Measurements from ENCODE around the gene PRTFDC1.
"Not testable (repeated sequence)": the region's sequence is repeated elsewhere in the genome, so short reads cannot be mapped to it uniquely, and the experiment has no call there.

PRTFDC1 gene

DNA sequence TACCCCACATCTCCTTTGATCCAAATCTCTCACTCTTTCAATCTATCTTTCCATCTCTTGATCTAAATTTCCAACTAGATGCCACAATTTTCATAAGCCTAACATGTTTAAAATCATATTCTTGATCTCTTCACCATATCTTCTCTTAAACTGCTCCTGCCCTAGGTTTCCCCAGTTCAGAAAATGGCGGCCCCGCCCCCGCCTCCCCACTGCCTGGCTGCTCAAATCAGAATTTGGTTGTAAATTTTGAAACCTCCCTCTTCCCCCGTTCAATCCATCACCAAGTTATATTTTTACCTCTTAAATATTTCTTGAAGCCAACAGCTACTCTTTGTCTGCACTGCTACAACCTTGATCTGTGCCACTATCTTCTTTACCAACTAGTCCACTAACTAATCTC lies 27.3 kb upstream of the PRTFDC1 start:
- intact Hi-C loops (cut with micrococcal nuclease): no loop called here
- H3K27me3 Mint-ChIP-seq: peaks cover 3% of the 10 kb centered on the region
- no peak overlapping the region for H3K27ac Mint-ChIP-seq
- H3K4me1 Mint-ChIP-seq (ENCODE audit: low read depth): no peaks in the 10 kb centered on the region
- no peaks in the 10 kb centered on the region for H3K36me3 Mint-ChIP-seq (ENCODE audit: low read depth)
- no peaks in the 10 kb centered on the region for H3K9me3 Mint-ChIP-seq
- H3K4me3 Mint-ChIP-seq: no peak overlapping the region

DNA sequence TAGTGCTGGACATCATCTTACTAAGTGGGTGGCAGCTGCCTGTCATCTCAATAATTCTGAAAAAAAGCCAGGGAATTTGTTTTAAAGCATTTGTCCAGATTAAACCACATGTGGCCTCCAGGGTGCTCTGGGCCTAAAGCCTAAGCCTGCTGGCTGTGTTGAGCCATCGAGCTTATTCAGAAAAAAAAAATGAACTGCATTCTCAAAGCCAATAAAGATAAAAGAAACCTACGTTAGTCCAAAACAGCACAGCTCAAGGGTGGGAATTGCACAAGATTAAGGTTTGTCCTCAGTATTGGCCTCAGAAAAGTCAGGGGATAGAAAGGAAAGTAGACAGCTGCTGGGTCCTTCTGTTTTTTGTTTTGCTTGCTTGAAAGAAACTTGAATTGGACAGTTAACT lies 22.6 kb upstream of the PRTFDC1 start:
- Mint-ChIP-seq H3K27ac (no peak overlapping the region), H3K36me3 (ENCODE audit: low read depth) (no peaks in the 10 kb centered on the region), H3K27me3 (peaks cover 3% of the 10 kb centered on the region), H3K4me3 (no peak overlapping the region), H3K4me1 (ENCODE audit: low read depth) (no peaks in the 10 kb centered on the region), H3K9me3 (no peaks in the 10 kb centered on the region)
- intact Hi-C loops (cut with micrococcal nuclease): no loop called here

DNA sequence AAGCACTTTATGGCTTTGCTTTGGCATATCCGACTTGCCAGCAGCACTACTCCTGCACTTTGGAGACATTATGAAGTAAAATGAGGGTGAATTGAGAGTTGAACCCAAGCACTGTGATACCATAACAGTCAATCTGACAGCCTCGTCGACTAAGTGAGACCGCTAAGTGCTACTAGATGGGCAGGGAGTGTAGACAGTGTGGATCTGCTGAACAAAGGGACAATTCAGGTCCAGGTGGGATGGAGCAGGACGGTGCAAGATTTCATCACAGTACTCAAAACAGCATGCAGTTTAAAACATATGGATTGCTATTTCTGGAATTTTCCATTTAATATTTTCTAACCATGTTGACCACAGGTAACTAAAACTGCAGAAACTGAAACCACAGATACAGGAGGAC lies 20.8 kb upstream of the PRTFDC1 start:
- no peaks in the 10 kb centered on the region for H3K36me3 Mint-ChIP-seq (ENCODE audit: low read depth)

DNA sequence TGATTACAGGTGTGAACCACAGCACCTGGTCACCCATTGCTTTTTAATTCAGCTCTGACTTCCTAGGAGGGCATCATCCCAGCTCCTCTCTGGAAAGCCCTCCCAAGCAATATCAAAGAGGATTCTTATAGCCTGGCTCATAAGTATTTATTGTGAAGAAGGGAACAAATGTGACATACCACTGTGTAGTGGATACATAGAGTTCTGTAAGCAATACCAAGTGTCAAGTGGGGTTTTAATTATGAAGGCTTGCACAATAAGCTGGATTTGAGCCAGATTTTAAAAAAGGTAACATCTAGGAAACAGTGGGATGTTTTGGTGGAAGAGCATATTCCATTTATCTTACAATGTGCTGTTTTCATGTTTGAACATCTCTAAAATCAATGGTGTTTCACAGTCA lies 19.0 kb upstream of the PRTFDC1 start:
- intact Hi-C loops (cut with micrococcal nuclease): no loop called here
- Mint-ChIP-seq H3K36me3 (ENCODE audit: low read depth) (no peaks in the 10 kb centered on the region), H3K9me3 (no peaks in the 10 kb centered on the region), H3K27me3 (no peaks in the 10 kb centered on the region), H3K27ac (no peak overlapping the region), H3K4me3 (no peak overlapping the region), H3K4me1 (ENCODE audit: low read depth) (no peaks in the 10 kb centered on the region)

More for the DNA sequence above, 20.8 kb upstream of the PRTFDC1 start:
- no peaks in the 10 kb centered on the region for H3K4me1 Mint-ChIP-seq (ENCODE audit: low read depth)
- H3K4me3 Mint-ChIP-seq: no peak overlapping the region
- no peak overlapping the region for H3K27ac Mint-ChIP-seq
- intact Hi-C loops (cut with micrococcal nuclease): no loop called here
- H3K27me3 Mint-ChIP-seq: peaks cover under 1% of the 10 kb centered on the region
- H3K9me3 Mint-ChIP-seq: no peaks in the 10 kb centered on the region

DNA sequence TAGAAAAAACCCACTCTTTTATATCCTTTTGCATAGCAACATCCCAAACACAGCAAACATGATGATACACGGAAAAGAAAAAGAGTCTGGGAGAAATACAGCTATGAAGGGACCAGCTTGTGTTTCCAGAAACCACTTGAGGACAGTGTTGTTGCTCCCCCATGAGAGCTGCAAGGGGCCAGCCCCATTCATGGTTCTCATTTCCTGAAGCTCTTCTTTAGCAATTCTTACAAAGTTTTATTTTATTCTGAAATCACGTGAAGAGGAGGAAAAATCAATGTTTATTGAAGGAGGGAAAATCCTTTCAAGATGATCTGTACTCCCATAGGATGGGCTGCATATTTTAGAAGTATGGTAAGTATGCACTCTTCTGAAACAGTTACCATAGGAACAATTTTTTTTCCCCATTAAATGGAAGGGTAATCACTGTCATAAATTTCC lies 17.5 kb upstream of the PRTFDC1 start:
- H3K4me3 Mint-ChIP-seq: no peak overlapping the region
- no peaks in the 10 kb centered on the region for H3K4me1 Mint-ChIP-seq (ENCODE audit: low read depth)
- no peaks in the 10 kb centered on the region for H3K9me3 Mint-ChIP-seq
- intact Hi-C loops (cut with micrococcal nuclease): no loop called here
- H3K27me3 Mint-ChIP-seq: no peaks in the 10 kb centered on the region
- H3K36me3 Mint-ChIP-seq (ENCODE audit: low read depth): no peaks in the 10 kb centered on the region
- H3K27ac Mint-ChIP-seq: no peak overlapping the region

DNA sequence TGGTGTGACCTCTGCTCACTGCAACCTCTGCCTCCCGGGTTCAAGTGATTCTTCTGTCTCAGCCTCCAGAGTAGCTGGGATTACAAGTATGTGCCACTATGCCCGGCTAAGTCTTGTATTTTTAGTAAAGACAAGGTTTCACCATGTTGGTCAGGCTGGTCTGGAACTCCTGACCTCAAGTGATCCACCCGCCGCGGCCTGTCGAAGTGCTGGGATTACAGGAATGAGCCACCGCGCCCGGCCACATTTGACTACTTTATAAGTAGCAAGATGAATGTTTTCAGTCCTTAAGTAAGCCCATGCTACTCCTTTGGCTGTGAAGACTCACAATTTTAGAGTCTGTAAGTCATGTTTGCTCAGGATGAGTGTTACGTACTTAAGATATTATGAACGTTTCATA lies 16.5 kb upstream of the PRTFDC1 start:
- intact Hi-C loops (cut with micrococcal nuclease); H3K27ac Mint-ChIP-seq; H3K4me3 Mint-ChIP-seq; H3K36me3 Mint-ChIP-seq (ENCODE audit: low read depth); H3K9me3 Mint-ChIP-seq; H3K27me3 Mint-ChIP-seq; H3K4me1 Mint-ChIP-seq (ENCODE audit: low read depth): not testable (repeated sequence)

DNA sequence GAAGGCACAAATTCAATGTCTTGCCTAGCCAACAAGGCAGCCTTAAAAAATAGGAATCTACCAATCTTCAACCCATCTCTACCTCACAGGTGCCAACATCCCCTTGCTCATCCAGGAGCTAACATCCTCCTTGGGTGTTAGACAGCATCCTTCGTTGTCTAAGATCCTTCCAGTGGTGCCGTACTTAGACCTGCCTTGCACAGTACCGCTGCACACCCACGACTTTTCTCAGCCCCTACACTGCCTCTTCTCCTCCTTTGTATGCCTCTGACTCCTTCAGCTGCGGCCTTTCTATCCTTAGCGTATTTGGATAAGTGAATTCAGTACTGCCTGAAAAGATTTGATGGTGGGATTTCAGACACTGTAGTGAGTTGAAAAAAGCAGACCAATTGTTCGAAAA lies 15.9 kb upstream of the PRTFDC1 start:
- H3K9me3 Mint-ChIP-seq: no peaks in the 10 kb centered on the region
- intact Hi-C loops (cut with micrococcal nuclease): no loop called here
- H3K36me3 Mint-ChIP-seq (ENCODE audit: low read depth): no peaks in the 10 kb centered on the region
- no peak overlapping the region for H3K4me3 Mint-ChIP-seq
- no peaks in the 10 kb centered on the region for H3K4me1 Mint-ChIP-seq (ENCODE audit: low read depth)
- H3K27ac Mint-ChIP-seq: no peak overlapping the region
- no peaks in the 10 kb centered on the region for H3K27me3 Mint-ChIP-seq

DNA sequence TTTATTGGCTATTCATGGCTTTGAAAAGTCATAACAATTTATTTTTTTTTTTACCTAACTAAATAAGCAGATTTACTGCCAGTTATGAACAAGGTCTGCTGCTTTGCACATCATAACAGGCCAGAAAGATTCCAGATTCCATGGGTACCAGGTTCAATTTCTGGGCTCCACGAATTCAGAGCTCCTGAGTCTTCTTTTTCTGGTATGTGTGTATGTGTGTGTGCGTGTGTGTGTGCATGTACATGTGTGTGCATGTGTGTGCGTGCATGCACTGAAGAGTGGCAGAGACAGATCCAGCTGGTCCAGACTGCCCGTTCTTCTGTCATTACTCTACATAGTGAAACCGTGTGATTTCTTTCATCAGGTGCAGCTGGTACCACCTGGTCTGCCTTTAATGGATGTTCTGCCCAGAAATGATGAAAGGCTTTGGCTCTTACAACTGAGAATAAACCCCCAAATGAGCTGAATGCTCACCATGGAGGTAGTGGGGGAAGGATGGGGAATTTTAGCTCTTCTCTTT lies 14.6 kb upstream of the PRTFDC1 start:
- H3K4me3 Mint-ChIP-seq: no peak overlapping the region
- intact Hi-C loops (cut with micrococcal nuclease): no loop called here
- no peak overlapping the region for H3K27ac Mint-ChIP-seq
- H3K36me3 Mint-ChIP-seq (ENCODE audit: low read depth): no peaks in the 10 kb centered on the region
- no peaks in the 10 kb centered on the region for H3K27me3 Mint-ChIP-seq
- H3K4me1 Mint-ChIP-seq (ENCODE audit: low read depth): no peaks in the 10 kb centered on the region
- no peaks in the 10 kb centered on the region for H3K9me3 Mint-ChIP-seq

DNA sequence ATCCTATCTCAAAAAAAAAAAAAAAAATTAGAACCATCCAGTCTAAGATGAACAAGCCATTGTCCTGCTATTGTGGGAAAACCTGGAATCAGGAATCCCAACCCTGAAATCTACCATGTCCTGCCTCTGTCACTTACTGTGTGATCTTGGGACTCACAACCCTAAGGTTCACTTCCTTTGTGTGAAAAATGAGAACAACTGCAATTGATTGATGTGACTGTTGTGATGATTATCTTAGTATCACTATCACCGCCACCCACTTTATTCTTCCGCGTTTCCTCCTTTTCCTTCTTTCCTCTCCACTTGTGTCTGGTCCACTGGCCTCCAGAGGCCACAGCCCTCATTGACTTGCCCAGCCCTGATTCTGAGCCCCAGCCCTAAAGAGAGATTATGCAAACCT lies 12.6 kb upstream of the PRTFDC1 start:
- Mint-ChIP-seq H3K27me3 (no peaks in the 10 kb centered on the region), H3K4me3 (no peak overlapping the region), H3K27ac (no peak overlapping the region), H3K9me3 (no peaks in the 10 kb centered on the region), H3K36me3 (ENCODE audit: low read depth) (no peaks in the 10 kb centered on the region), H3K4me1 (ENCODE audit: low read depth) (no peaks in the 10 kb centered on the region)
- intact Hi-C loops (cut with micrococcal nuclease): no loop called here

DNA sequence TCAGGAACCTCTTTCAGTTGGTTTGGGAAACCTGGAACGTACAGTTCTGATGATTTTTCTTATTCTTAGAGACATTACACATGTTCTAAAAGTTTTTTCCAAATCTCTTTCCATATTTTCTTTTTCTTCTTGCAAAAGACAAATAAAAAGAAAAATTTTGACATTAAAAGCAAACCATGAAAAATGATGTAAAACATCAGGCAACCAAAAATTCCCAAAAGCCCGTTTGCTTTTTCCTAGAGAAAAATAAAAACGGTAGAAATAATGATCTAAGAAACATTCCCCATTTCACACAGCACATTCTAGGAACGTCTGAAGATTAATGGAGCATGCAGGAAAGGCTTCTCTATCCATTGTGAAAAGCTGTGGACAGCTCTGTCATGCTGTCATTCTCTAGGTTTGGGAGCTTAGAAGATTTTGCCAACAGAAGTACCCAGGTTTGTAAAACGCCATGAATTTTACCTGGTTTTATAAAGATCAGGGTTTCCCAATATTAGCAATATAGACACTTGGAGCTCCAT lies 11.2 kb upstream of the PRTFDC1 start:
- H3K9me3 Mint-ChIP-seq: no peaks in the 10 kb centered on the region
- intact Hi-C loops (cut with micrococcal nuclease): no loop called here
- no peaks in the 10 kb centered on the region for H3K4me1 Mint-ChIP-seq (ENCODE audit: low read depth)
- no peak overlapping the region for H3K27ac Mint-ChIP-seq
- H3K4me3 Mint-ChIP-seq: no peak overlapping the region
- no peaks in the 10 kb centered on the region for H3K27me3 Mint-ChIP-seq
- no peaks in the 10 kb centered on the region for H3K36me3 Mint-ChIP-seq (ENCODE audit: low read depth)

DNA sequence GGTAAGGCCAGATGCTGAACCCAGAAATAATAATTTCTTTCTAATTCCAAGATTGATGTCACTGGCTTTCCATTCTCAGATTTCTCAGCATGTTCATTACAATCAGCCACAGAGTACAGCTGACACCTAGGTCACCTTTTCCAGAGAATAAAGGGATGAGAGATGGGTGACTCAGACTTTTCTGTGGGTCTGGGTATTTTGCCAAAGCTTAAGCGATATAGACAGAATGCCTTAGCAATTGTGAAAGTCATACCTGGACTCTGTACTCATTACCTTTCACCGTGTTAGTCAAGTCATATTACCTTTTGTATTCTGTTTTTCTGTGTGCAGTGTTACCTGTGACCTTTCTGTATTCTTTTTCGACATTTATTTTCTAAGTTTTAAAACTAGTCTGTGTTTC lies 10.6 kb upstream of the PRTFDC1 start:
- Mint-ChIP-seq H3K36me3 (ENCODE audit: low read depth) (no peaks in the 10 kb centered on the region), H3K9me3 (no peaks in the 10 kb centered on the region), H3K27ac (no peak overlapping the region), H3K4me1 (ENCODE audit: low read depth) (no peaks in the 10 kb centered on the region), H3K4me3 (no peak overlapping the region), H3K27me3 (no peaks in the 10 kb centered on the region)
- intact Hi-C loops (cut with micrococcal nuclease): no loop called here

DNA sequence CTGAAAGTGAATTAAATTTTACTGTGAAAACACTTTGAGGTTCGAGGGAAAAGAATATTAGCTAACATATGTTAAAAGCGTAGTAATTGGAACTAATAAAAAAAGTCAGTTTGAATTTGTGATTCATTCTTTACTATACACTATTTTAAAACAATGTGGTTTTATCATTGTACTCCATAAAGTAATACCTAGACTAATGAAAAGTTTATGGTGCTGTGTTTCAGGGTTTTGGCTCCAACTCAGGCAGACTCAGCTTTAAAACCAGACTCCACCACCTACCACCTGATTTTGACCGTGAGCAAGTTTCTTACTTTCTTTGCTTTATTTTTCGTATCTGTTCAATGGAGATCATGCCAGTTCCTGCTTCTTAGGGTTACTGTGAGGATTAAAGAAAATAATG lies 9.2 kb upstream of the PRTFDC1 start:
- H3K9me3 Mint-ChIP-seq: no peaks in the 10 kb centered on the region
- intact Hi-C loops (cut with micrococcal nuclease): no loop called here
- H3K4me3 Mint-ChIP-seq: no peak overlapping the region
- no peak overlapping the region for H3K27ac Mint-ChIP-seq
- no peaks in the 10 kb centered on the region for H3K27me3 Mint-ChIP-seq
- H3K4me1 Mint-ChIP-seq (ENCODE audit: low read depth): no peaks in the 10 kb centered on the region
- no peaks in the 10 kb centered on the region for H3K36me3 Mint-ChIP-seq (ENCODE audit: low read depth)

DNA sequence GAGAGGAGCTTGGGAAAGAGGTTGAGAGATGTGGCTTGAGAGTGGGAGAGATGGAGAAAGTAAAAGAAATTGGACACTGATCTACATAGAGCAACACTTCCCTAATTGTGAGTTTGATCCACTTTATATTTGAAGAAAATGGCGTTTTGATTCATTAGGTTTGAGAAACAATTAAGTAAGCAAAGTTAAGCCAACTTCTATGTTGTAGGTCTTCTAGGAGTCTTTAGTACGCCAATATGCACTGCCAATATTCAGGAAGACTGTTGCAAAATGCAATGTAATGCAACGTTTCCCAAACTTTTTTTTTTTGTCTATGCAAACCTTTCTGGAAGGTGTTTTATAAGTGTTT lies 7.0 kb upstream of the PRTFDC1 start:
- H3K4me1 Mint-ChIP-seq (ENCODE audit: low read depth): no peaks in the 10 kb centered on the region
- H3K36me3 Mint-ChIP-seq (ENCODE audit: low read depth): no peaks in the 10 kb centered on the region
- intact Hi-C loops (cut with micrococcal nuclease): no loop called here
- H3K4me3 Mint-ChIP-seq: no peak overlapping the region
- H3K27ac Mint-ChIP-seq: no peak overlapping the region
- no peaks in the 10 kb centered on the region for H3K27me3 Mint-ChIP-seq
- H3K9me3 Mint-ChIP-seq: no peaks in the 10 kb centered on the region

DNA sequence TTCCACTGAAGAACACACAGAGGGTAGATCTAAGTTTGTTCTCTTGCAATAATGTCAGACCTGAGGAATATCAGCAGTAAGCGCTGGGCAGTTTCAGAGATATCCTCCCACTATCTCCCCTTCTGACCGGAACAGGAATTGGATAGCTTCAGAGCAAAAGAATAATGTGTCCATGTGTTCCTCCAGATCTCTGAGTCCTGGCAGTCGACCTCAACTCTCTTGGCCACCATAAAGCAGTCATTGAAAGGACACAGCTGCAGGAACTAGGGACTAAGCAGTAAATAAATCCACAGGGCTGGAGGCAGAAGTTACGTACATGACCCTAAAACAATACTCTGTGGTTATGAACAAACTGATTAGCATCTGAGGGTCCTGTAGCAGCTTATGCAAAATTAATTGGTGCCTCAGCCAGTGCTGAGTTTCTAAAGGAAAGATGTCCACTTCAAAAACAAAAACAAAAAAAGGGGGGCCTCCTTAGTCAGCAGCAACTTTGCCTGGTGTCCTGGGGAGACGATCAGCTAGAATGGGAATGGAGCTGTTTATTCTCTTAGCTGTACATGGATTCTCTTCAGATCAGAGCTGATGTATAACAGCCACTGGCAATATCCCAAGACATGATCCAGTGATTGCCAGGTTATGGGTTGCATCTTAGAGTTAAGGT lies 6.4 kb upstream of the PRTFDC1 start:
- H3K27ac Mint-ChIP-seq: no peak overlapping the region
- intact Hi-C loops (cut with micrococcal nuclease): no loop called here
- H3K27me3 Mint-ChIP-seq: peaks cover 4% of the 10 kb centered on the region
- H3K9me3 Mint-ChIP-seq: no peaks in the 10 kb centered on the region
- no peaks in the 10 kb centered on the region for H3K4me1 Mint-ChIP-seq (ENCODE audit: low read depth)
- no peak overlapping the region for H3K4me3 Mint-ChIP-seq
- no peaks in the 10 kb centered on the region for H3K36me3 Mint-ChIP-seq (ENCODE audit: low read depth)

DNA sequence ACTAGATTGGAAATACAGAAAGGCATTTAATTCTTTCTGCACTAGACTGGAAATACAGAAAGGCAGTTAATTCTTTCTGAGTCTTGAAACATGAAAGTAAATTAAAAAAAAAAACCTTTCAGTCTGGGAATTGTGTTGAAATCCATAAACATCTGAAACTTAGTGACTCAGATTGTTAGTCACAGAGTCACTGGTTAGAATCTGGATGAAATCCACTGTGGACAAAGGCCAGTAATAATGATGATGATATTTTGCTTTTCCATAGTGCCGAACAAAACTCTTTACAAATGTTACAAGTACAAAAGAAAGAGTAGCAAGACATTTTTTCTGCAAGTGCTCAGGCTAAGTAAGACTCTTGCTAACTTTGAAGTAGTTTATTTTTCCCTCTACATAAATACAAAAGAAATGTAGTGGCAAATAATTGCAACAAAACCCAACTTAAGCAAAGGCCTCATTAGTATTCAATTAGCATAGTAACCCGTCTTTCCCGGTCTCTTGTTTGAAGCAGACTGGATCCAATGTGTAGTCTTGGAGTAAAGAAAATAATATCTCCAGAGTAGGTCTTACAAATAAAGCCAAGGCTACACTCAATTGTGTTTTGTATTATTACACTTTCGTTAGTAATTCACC lies 5.8 kb upstream of the PRTFDC1 start:
- no peak overlapping the region for H3K4me3 Mint-ChIP-seq
- peaks cover 11% of the 10 kb centered on the region for H3K27me3 Mint-ChIP-seq
- H3K4me1 Mint-ChIP-seq (ENCODE audit: low read depth): peaks cover 5% of the 10 kb centered on the region
- no peak overlapping the region for H3K27ac Mint-ChIP-seq
- intact Hi-C loops (cut with micrococcal nuclease): no loop called here
- H3K9me3 Mint-ChIP-seq: no peaks in the 10 kb centered on the region
- H3K36me3 Mint-ChIP-seq (ENCODE audit: low read depth): no peaks in the 10 kb centered on the region
